Frontal cortex (tissue), 4 donors: ENCODE measurements around the gene RAB30. TPM values are rescaled to one million over a fixed set of nuclear protein-coding genes. Genes with fewer than 3 reads are reported as not detected.
A peak's percentile ranks its signal among the peaks of the same experiment; 100 is the strongest.
"Not testable (repeated sequence)": the region's sequence is repeated elsewhere in the genome, so short reads cannot be mapped to it uniquely, and the experiment has no call there.

Experiments
- DNase-seq, 2 donors: peaks; one replicate each; pipeline ENCODE4 v3.0.0; 2012; ENCODE audit warnings: low spot score in 2 of 2
- FAIRE-seq: peaks from 2 replicates; lab custom pipeline; 2012; peaks lifted over from hg19 to GRCh38; lab: Jason Lieb, UNC
- total RNA-seq: library from RNA; depleted of rRNA; stranded (reverse); fragments of >200 nt; gene quantifications from one replicate; pipeline ENCODE4 v1.2.3, GENCODE V29; 2014
- donor health status: control.
- donor health status: control.
- donor health status: control.

The RAB30 gene
- total RNA-seq, 1 donor from 2014 or later: 41.2 TPM

DNA sequence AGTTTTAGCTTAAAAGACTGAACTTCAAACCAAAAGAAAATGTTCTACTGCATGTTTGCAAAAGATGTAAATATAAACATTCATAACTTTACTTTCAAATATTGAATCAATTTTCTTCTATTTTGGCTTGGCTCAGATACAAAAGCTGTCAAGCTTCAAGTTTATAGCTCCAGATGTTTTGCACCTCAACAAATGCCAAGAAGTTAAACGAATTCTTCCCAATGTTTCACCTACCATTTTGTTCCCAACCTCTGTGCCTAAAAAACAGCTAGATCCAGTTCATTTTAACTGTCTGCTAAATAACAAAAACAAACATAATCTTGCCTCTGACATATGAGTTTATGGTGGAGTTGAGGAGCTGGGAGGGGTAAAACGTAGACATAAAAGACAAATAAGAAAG lies 76.5 kb downstream of the RAB30 start:
- no peak for FAIRE-seq

GRCh38 chr11:82994604-82995230 lies 77.0 kb downstream of the RAB30 start:
- DNase-seq: no peak
- no peak for FAIRE-seq

More for the DNA sequence above, 76.5 kb downstream of the RAB30 start:
- no peak for DNase-seq

- FAIRE-seq (no peak), DNase-seq (no peak)
These were observed 79.5 kb downstream of the RAB30 start for GRCh38 chr11:82992223-82992622.

GRCh38 chr11:82989628-82990404 lies 81.9 kb downstream of the RAB30 start:
- no peak for DNase-seq
- no peak for FAIRE-seq

GRCh38 chr11:82988936-82989627 lies 82.6 kb downstream of the RAB30 start:
- FAIRE-seq (peak; percentile 66), DNase-seq (peak; percentile 24 to 41)

GRCh38 chr11:82987997-82988396 lies 83.7 kb downstream of the RAB30 start:
- no peak for DNase-seq
- no peak for FAIRE-seq

DNA sequence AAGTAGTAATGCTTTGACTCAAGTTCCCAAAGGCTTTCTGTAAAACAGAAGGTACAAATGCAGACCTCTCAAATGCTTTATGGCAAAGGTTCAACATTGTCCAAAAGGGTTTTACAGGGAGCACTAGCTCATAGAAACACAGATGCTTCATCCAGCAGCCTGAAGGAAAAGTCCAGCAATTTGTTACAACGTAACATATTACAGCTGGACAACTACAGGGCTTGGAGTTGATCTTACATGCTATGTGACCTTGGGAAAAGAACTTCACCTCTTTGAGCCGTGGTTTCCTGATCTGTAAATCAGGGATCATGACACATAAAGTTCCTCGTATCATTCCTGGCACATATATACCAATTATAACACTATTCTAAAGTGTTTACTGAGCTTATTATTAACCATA lies 85.3 kb downstream of the RAB30 start:
- no peak for DNase-seq
- FAIRE-seq: no peak

DNA sequence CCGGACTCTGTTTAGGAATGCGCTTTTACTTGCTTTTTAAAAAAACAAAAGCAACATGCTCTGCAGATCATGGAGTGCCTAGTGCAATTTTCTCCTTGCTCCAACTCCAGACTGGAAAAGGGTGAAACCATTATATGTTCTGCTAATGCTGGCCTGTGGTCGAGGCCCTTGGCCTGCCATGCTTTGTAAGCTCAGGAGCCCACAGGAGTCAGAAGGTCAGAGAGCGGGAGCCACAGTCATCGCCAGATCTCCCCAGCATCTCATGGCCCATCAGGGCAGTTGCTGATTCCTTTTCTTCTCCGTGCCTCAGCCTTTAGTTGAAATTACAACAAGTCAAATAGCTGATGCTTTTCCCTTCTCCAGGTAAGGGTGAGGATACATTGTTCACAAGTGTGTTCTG lies 89.8 kb downstream of the RAB30 start:
- FAIRE-seq (no peak), DNase-seq (no peak)

DNA sequence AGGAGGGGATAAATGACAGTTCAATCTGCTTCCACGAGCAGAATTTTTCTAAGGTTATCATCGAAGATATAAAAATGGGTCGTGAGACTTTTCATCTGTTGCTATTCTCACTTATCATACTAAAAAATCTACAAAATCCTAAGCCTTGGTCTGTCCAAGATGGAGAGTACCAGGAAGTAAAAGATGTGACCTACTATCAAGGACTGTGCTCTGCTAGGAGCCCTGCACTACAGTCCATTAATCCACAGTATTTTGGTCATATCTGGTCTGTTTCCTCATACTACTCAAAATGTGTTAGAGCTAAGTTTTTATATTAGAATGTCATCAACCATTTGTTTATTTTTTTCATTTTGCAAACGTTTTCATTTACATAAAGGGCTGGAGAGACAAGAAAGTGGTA lies 90.8 kb downstream of the RAB30 start:
- FAIRE-seq (no peak), DNase-seq (no peak)

DNA sequence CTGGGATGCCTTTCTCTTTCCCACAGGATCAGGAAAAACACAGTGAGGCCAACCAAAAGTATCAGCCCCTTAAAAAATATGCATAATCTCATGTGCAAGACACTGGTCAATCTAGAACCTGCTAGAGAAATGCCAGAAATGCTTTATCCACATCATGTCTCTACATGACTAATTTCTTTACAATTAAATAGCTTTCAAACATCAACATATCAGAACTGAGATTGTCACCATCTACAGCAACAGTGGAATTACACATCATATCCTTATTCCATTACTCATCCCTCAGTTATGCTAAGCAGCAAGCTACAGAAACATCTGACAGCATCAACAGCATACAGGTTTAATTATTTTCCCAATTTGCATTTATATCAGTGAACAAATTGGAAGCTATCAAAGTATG lies 91.4 kb downstream of the RAB30 start:
- DNase-seq (no peak), FAIRE-seq (no peak)

- DNase-seq (no peak), FAIRE-seq (no peak)
These were observed 91.9 kb downstream of the RAB30 start for GRCh38 chr11:82979824-82980223.

GRCh38 chr11:82978422-82979099 lies 93.1 kb downstream of the RAB30 start:
- no peak for DNase-seq

GRCh38 chr11:82976786-82977185 lies 94.9 kb downstream of the RAB30 start:
- FAIRE-seq (no peak), DNase-seq (no peak)

More at GRCh38 chr11:82978422-82979099, 93.1 kb downstream of the RAB30 start:
- no peak for FAIRE-seq

DNA sequence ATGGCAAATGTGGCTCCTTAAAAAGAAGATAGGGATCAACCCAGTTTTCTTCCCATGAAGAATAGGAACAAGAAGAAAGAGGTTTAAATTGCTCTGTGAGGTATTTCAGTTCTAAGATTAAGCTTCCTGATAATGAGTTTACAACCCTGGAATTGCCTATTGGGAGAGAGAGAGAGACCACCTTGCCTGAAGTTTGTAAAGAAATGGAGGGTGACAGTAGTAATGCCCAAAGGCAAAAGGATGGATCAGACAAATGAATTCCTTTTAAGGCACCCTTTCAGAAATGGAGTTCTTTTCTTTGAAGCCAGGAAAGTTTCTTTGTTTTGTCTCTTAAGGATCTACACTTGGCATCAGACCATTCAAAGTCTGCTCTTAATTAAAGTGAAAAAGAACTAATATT lies 95.8 kb downstream of the RAB30 start:
- FAIRE-seq: no peak
- DNase-seq: no peak

- FAIRE-seq (no peak), DNase-seq (no peak)
These were observed 96.8 kb downstream of the RAB30 start for GRCh38 chr11:82974851-82975250.

DNA sequence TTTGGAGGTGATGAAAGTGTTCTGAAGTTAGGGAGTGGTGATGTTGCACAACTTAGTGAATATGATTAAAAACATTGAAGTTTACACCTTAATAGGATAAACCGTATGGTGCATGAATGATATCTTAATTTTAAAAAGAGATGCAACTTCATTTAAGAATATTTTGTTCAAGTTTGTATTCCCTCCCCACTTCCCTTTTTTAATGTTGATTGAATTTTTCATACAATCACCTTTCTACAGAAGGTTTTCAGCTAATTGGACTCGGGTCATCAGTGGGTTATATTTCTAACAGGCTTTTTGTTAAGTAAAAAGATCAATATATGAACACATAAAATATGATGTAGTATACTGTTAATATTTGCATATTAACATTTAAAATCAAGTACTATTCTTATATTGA lies 97.6 kb downstream of the RAB30 start:
- DNase-seq: no peak
- FAIRE-seq: no peak

GRCh38 chr11:82972103-82972502 lies 99.6 kb downstream of the RAB30 start:
- DNase-seq: no peak
- FAIRE-seq: no peak

- FAIRE-seq, DNase-seq: not testable (repeated sequence)
These were observed 100.2 kb downstream of the RAB30 start for GRCh38 chr11:82971519-82971946.

DNA sequence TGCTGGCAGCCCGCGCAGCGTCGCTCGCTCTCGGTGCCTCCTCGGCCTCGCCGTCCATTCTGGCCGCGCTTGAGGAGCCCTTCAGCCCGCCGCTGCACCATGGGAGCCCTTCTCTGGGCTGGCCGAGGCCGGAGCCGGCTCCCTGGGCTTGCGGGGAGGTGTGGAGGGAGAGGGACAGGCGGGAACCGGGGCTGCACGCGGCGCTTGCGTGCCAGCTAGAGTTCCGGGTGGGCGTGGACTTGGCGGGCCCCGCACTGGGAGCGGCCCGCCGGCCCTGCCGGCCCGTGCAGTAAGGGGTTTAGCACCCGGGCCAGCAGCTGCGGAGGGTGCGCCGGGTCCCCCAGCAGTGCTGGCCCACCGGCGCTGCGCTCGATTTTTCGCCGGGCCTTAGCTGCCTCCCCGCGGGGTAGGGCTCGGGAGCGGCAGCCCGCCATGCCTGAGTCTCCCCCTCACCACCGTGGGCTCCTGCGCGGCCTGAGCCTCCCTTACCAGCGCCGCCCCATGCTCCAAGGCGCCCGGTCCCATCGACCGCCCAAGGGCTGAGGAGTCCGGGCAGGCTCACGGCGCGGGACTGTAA lies 101.1 kb downstream of the RAB30 start:
- FAIRE-seq: not testable (repeated sequence)

DNA sequence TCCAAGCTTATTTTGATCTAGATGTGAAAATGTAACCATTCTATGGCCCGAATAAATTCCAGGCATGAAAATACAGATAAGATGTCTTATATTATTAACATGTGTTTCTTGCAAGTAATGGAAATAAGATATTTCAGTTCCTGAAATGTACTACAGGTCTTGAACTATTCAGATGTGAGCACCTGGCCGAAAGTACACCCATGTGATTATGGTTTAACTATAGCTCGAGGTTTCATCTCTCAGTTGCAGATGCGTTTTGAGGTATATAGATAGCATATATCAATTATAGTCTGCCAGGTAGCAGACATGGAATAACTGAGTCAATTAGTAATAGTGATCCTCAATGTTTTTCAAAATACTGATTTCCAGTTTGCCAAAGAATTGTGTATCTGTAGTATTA lies 101.9 kb downstream of the RAB30 start:
- FAIRE-seq (no peak), DNase-seq (no peak)

More for the DNA sequence above, 101.1 kb downstream of the RAB30 start:
- DNase-seq: not testable (repeated sequence)
